ENCODE results near the gene UBE2L6. TPM values are rescaled to one million over a fixed set of nuclear protein-coding genes. Genes with fewer than 3 reads are reported as not detected.
A peak's percentile ranks its signal among the peaks of the same experiment; 100 is the strongest.

Gene UBE2L6
- total RNA-seq, 6 experiments from 2014 or later = 36.6 to 124 (median 58.6) TPM

DNA sequence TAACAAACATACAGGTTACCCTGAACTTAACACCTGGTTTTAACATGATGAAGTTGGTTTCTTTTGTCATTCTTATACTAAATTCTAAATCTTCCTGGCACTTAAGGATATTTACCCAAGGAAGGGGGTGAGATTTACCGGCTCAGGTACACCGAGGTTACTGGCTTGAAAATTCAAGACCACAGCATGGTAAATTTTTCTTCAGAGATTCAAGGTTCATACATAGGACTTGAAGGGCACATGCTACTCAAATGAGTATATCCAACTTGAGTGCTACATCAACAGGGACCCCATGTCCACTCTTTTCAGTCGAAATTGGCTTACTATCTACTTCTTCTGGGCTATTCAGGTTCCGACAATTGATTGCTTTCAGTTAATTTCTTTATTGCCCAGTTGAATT, 42.7 kb upstream of the UBE2L6 start:
- H3K27me3 ChIP-seq = no peaks in the 10 kb centered on the region
- intact Hi-C loops (cut with DNase I) = no loop called here
- no peaks in the 10 kb centered on the region for H3K9me3 ChIP-seq
- H3K4me3 ChIP-seq = no peak overlapping the region
- WGBS (ENCODE audit: insufficient coverage, low coverage, low lambda C conversion rate, missing lambda C conversion rate) = 91% methylated on average over 4 of the region's 4 CpGs
- H3K4me1 ChIP-seq = peaks cover 0 to 64% (median 25%) of the 10 kb centered on the region in 4 donors
- DNase-seq (no peak), ATAC-seq (no peak)
- H3K36me3 ChIP-seq = peaks cover 11 to 97% (median 52%) of the 10 kb centered on the region in 4 donors
- no peak for TF ChIP-seq POLR2A (IDR thresholded peaks at IDR 0.05)
- no peak for TF ChIP-seq CTCF (IDR thresholded peaks at IDR 0.05)
- H3K27ac ChIP-seq = no peak overlapping the region

- ATAC-seq (no peak), DNase-seq (no peak)
- H3K4me3 ChIP-seq = no peak overlapping the region
- no peaks in the 10 kb centered on the region for H3K9me3 ChIP-seq
- H3K36me3 ChIP-seq = peaks cover 5 to 85% (median 33%) of the 10 kb centered on the region in 4 donors
- H3K4me1 ChIP-seq = peaks cover 0 to 42% (median 4%) of the 10 kb centered on the region in 4 donors
- 90% methylated on average over 4 of the region's 5 CpGs for WGBS (ENCODE audit: insufficient coverage, low coverage, low lambda C conversion rate, missing lambda C conversion rate)
- H3K27ac ChIP-seq = no peak overlapping the region
- no peak for TF ChIP-seq POLR2A (IDR thresholded peaks at IDR 0.05)
- no peak for TF ChIP-seq CTCF (IDR thresholded peaks at IDR 0.05)
- H3K27me3 ChIP-seq = no peaks in the 10 kb centered on the region
- intact Hi-C loops (cut with DNase I) = no loop called here
These were observed 37.6 kb upstream of the UBE2L6 start for GRCh38 chr11:57605028-57605420.

DNA sequence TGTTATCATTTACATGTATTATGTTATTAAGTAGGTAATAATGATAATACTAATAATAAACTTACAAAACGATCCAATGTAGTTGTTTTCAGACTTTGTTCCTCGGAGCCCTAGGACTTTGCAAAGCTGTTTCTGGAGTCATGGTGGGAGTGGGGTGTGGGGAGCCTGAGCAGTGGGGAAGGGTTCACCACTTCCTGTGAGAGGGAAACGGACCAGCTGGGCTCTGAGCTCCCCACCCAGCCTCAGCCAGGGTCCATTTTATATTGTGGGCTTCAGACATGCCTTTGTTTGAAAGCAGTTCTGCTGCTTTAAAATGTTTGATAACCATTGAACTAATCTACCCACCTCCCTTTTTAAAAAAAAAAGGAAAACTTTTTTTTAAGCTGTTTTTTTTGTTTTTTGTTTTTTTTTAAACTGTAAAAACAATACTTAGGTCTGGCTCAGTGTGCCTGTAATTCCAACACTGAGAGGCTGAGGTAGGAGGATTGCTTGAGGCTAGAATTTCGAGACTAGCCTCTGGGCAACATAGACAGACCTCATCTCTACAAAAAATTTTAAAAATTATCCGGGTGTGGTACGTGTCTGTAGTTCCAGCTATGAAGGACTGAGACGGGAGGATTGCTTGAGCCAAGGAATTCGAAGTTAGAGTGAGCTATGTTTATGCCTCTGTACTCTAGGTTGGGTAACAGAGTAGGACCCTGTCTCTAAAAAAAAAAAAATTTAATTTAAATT, 37.0 kb upstream of the UBE2L6 start:
- Histone ChIP-seq H3K4me3 (no peak overlapping the region), H3K4me1 (peaks cover 0 to 42% (median 4%) of the 10 kb centered on the region in 4 donors), H3K27ac (no peak overlapping the region), H3K27me3 (no peaks in the 10 kb centered on the region), H3K36me3 (peaks cover 3 to 85% (median 30%) of the 10 kb centered on the region in 4 donors), H3K9me3 (no peaks in the 10 kb centered on the region)
- no peak for TF ChIP-seq POLR2A (IDR thresholded peaks at IDR 0.05)
- no peak for TF ChIP-seq CTCF (IDR thresholded peaks at IDR 0.05)
- WGBS (ENCODE audit: insufficient coverage, low coverage, low lambda C conversion rate, missing lambda C conversion rate) = 63% methylated on average over 8 of the region's 8 CpGs
- no peak for DNase-seq
- no peak for ATAC-seq
- intact Hi-C loops (cut with DNase I) = no loop called here

GRCh38 chr11:57601297-57601696, 33.8 kb upstream of the UBE2L6 start:
- Histone ChIP-seq H3K27ac (peak overlapping the region in 1 of 3 donors; percentile 18), H3K36me3 (peaks cover 1 to 58% (median 21%) of the 10 kb centered on the region in 4 donors), H3K9me3 (no peaks in the 10 kb centered on the region), H3K4me1 (peaks cover 0 to 41% (median 7%) of the 10 kb centered on the region in 4 donors), H3K4me3 (no peak overlapping the region), H3K27me3 (no peaks in the 10 kb centered on the region)
- DNase-seq = no peak
- TF ChIP-seq POLR2A (IDR thresholded peaks at IDR 0.05) (no peak), CTCF (IDR thresholded peaks at IDR 0.05) (no peak)
- WGBS (ENCODE audit: insufficient coverage, low coverage, low lambda C conversion rate, missing lambda C conversion rate) = 85% methylated on average over 2 of the region's 3 CpGs
- intact Hi-C loops (cut with DNase I) = no loop called here
- ATAC-seq = no peak
